GM21390 (cell line): Measurements from ENCODE around the gene CKS2.
A peak's percentile ranks its signal among the peaks of the same experiment; 100 is the strongest.
"Not testable (repeated sequence)": the region's sequence is repeated elsewhere in the genome, so short reads cannot be mapped to it uniquely, and the experiment has no call there.

Experiments
- ATAC-seq: cut with Tn5 transposase; IDR thresholded peaks from one replicate; pipeline ENCODE4 v1.9.1; 2021; ENCODE audit not compliant: unreplicated experiment

CKS2 gene

GRCh38 chr9:89309608-89310474 is 1.2 kb upstream of the CKS2 start:
- no peak for ATAC-seq

- ATAC-seq: no peak
These were observed 589 bp downstream of the CKS2 start for GRCh38 chr9:89311346-89312221.

DNA sequence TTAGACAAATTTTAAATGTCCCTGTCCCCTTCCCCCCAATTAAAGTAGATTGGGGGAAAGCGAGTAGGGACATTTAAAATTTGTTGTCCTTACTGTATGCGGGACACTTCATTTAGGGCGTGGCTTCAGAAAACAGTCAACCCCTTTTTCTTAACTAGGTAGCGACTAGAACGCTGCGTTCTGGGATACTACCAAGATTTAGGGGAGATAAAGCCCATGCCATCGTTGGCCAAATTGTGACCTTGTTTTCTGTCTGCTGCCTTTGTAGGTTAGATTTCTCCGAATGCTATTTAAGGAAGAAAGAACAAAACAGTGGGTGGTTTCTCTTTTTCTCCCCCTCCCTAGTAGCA is 1.2 kb downstream of the CKS2 start:
- no peak for ATAC-seq

- no peak for ATAC-seq
These were observed 2.8 kb downstream of the CKS2 start for GRCh38 chr9:89313842-89314241.

GRCh38 chr9:89314955-89315354 is 4.0 kb downstream of the CKS2 start:
- ATAC-seq: no peak

GRCh38 chr9:89315482-89315881 is 4.5 kb downstream of the CKS2 start:
- ATAC-seq: no peak

DNA sequence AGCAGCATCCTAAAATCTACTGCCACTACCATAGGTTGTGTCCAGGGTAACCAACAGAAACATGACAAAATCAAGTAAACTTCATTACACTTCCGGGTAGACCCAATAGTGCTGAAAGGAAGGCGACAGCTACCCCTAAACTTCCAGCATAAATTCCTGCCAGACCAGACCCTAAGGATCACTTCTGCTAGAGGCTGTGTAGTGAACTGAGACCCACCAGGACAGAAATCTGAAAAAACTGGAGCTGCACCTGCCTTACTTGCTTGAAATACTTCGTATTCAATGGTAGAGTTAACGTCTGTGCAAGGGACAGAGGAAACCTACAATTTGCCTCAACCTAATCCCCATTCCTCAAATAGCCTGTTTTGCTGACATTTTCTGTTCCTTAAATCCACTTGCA is 6.3 kb downstream of the CKS2 start:
- no peak for ATAC-seq

DNA sequence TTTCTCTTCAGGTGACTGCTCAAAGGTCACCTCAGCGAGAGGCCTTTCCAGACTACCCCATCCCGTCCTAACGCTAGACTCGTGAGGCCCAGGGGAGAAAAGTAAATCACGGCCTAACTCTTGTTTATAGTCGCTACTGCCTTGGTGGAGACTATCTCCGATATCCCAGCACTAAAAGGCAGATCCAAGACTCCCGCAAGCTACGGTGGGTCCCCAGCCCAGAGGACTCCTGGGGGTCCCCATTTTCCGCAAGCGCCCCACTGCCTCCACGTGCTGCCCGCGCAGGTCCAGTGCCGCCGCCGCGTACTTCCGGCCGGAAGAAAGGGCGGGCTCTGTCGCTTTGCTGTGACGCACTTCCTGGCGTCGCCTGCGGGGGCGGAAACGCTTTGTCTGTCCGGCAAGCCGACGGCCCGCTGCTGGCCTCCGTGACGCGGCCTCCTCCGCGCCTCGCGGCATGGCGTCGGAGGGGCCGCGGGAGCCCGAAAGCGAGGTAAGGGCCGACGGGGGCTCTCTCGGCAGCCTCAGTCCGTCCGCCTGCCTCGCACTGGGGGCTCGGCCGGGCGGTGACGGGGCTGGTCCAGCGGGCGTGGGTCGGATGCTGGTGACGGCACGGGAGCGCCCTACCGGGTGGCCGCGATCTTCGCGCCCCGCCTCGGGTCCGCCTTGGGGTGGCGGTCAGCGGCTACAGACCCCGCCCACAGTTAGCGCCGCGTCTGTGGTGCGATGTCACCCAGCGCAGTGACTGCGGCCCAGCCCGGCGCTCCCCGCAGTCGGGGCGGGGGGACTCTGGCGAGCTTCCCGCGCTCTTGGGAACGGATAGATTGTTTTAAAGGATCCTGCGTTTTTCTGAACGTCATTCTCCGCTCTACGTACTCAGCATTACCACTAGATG is 7.4 kb downstream of the CKS2 start, which contains the start of gene SECISBP2:
SECISBP2 (plus strand) TSS at position 378 of the 892 bp plus-strand sequence; CDS start at position 455, 77 bp downstream.
- peak; percentile 88 for ATAC-seq

DNA sequence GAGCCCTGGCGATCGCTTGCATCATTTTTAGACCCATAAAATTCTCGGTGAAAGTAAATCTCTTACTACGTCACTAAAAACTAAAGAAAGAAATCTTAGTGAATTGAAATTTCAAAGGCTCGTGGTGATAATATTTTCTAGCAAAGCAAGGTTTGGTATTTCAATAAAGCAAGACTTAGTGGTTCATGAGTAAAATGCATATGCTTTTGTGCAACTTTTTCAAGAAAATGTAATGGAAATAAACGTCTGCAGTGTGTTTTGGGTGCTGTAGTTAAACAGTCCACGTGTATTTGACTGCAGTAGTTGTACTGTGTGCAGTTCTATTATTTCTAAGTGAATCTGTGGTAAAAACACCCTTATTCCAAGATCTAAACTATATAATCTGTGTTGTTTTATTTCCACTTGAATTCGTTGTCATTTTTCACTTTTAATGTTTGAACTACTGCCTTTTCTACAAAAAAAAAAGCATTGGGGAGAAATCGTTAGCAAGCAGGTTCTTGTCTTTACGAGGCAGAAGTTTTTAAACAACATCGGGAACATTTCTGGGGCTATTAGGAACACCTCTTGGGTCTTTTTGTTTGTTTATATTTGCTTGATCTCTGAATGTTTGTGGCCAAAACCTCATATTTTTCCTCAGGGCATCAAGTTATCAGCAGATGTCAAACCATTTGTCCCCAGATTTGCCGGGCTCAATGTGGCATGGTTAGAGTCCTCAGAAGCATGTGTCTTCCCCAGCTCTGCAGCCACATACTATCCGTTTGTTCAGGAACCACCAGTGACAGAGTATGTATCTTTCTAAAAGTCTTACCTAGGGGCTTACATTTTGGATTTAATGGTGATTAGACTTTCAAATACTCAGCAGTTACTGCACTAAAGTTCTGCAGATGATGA is 8.3 kb downstream of the CKS2 start:
- no peak for ATAC-seq

GRCh38 chr9:89323390-89323789 is 12.4 kb downstream of the CKS2 start:
- no peak for ATAC-seq

DNA sequence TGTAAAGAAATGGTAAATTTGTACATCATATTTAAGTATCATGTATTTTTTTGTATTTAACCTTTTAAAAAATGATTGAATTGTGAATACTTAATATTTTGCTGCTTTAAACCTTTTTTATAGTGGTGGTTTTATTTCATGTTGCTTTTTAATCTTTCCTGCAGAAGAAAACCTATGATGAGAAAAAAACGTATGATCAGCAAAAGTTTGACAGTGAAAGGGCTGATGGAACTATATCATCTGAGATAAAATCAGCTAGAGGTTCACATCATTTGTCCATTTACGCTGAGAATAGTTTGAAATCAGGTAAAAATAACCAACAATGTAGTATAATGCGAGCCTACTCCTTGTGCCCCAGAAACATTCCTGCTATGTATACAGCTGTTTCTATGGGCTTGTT is 14.7 kb downstream of the CKS2 start:
- no peak for ATAC-seq

- ATAC-seq: no peak
These were observed 17.1 kb downstream of the CKS2 start for GRCh38 chr9:89328064-89328463.

DNA sequence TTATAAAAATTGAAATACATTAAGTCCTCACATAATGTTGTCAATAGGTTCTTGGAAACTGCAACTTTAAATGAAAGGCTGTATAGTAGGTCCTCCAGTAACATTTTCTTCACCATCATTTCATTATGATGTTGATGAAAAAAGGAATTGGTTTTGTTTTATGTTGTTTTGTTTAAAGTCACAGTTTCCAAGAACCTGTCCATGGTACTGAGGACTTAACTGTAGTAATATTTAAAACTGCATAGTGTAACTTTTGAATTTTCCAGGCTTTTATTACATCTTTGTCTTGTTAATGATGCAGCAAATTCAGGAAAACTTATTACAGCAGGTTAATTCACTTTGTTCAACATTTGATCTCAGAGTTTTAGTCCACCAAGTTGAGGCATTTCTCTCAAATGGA is 18.9 kb downstream of the CKS2 start:
- no peak for ATAC-seq

DNA sequence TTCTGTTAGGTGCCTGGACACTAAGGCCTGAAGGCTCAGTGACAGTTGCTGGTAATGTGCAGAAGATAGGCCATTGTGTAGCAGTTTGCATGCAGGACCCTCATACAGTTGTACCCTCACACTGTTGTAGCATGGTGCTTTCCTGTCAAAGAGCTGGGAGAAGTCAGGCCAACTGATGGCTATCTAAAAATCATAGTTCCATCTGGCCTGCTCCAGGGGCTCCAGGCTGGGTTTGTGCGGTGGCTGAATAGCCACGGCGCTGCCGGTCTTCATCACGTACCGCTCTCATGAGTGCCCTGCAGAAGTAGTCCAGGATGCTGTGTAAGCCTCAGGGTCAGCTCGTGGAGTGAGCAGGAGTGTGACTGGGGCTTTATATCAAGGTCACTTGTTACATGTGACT is 19.5 kb downstream of the CKS2 start:
- ATAC-seq: no peak

GRCh38 chr9:89339807-89340206 is 28.8 kb downstream of the CKS2 start:
- ATAC-seq: peak; percentile 43

GRCh38 chr9:89340332-89340731 is 29.3 kb downstream of the CKS2 start:
- peak; percentile 54 for ATAC-seq

DNA sequence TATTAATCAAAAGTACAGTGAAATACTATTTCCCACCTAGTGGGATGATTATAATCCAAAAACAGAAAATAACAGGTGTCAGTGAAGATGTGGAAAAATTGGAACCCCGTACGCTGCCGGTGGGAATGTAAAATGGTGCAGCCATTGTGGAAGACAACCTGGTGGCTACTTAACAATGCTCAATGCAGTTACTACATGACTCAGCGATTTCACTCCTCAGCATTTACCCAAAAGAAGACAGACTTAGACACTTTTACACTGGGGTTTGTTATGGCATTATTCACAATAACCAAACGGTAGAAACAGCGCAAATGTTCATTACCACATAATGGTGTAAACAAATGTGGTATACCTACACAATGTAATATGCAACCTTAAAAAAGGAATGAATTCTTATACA is 31.2 kb downstream of the CKS2 start:
- ATAC-seq: no peak

- ATAC-seq: no peak
These were observed 32.0 kb downstream of the CKS2 start for GRCh38 chr9:89342948-89343347.

- not testable (repeated sequence) for ATAC-seq
These were observed 32.8 kb downstream of the CKS2 start for GRCh38 chr9:89343812-89344211.

DNA sequence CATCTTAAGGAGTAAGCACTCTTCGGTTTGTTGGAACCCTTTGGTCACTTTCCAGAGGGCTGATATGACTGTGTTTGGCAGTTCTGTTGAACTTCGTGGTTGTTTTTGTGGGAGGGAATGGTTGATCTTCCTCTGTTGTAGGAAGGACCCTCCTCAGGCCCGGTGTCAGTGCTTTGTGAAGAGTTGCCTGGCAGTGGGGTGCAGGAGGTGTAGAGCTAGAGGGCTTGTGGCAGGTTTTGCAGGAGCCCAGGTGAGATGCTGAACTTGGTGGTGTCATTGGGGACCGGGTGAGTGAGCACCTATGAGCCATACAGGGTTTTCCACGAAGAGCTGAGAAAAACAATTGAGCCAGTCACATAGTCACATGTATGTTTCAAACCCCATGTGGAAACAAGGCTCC is 34.5 kb downstream of the CKS2 start:
- ATAC-seq: no peak
